22Rv1 (cell line): ENCODE data around the gene CYP4F8.
"Not testable (repeated sequence)": the region's sequence is repeated elsewhere in the genome, so short reads cannot be mapped to it uniquely, and the experiment has no call there.

Experiments used
- H3K27ac ChIP-seq: fragments of 450-650 bp; 2 replicates; pipeline ENCODE4 v1.5.1; 2017
- ZFX ChIP-seq: fragments of 450-650 bp; IDR thresholded peaks from 2 replicates; pipeline ENCODE4 v1.6.1; 2017; ENCODE audit warnings: antibody characterized with exemption, borderline replicate concordance
- TF ChIP-seq, protein P1 (sequence below): fragments of 450-650 bp; IDR thresholded peaks from 2 replicates; pipeline ENCODE4 v1.5.1; 2017; ENCODE audit warnings: mild to moderate bottlenecking

Gene CYP4F8

DNA sequence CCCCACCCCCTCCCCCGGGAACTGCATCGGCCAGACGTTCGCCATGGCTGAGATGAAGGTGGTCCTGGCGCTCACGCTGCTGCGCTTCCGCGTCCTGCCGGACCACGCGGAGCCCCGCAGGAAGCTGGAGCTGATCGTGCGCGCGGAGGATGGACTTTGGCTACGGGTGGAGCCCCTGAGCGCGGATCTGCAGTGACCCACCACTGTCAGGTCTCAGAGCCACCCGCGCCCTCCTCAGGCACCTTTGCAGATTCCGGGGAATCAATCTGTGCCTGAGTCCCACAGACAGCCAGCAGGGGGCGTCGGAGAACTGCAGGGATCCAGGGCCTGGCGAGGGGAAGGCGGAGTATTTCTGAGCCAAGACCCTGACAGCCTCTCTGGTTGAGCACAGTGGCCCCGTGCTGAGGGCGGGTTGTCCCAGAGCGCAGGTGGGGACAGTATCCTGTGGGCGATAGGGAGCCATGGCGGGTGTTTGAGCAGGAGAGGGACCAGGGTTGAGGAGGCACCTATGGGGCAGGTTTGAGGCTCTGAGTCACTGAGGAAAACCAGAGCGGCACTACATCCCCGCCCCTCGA is 30.4 kb upstream of the CYP4F8 start:
- TF ChIP-seq ZFX: no peak
- TF ChIP-seq, protein P1, sequence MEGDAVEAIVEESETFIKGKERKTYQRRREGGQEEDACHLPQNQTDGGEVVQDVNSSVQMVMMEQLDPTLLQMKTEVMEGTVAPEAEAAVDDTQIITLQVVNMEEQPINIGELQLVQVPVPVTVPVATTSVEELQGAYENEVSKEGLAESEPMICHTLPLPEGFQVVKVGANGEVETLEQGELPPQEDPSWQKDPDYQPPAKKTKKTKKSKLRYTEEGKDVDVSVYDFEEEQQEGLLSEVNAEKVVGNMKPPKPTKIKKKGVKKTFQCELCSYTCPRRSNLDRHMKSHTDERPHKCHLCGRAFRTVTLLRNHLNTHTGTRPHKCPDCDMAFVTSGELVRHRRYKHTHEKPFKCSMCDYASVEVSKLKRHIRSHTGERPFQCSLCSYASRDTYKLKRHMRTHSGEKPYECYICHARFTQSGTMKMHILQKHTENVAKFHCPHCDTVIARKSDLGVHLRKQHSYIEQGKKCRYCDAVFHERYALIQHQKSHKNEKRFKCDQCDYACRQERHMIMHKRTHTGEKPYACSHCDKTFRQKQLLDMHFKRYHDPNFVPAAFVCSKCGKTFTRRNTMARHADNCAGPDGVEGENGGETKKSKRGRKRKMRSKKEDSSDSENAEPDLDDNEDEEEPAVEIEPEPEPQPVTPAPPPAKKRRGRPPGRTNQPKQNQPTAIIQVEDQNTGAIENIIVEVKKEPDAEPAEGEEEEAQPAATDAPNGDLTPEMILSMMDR: peak; percentile 97
- no peak overlapping the region for H3K27ac ChIP-seq

DNA sequence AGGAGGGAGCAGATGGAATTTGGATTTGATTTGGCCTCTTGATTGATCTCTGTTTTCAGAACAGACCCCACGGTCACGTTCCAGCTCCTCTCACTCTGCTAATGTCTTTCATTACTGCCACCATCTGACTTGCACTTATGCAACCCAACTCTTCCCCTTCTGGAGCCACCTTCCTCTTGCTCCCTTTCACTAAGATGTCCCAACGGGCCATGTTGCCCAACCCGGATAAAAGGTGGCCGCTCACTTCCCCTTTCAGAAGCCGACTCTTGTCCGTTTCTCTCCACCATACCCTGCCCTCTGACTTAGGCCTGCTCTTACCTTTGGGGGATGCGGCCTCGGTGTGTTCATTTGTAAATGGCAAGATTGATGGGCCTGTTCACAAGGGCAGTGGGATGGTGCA is 27.4 kb upstream of the CYP4F8 start:
- no peak overlapping the region for H3K27ac ChIP-seq
- TF ChIP-seq, protein P1: no peak
- no peak for TF ChIP-seq ZFX

DNA sequence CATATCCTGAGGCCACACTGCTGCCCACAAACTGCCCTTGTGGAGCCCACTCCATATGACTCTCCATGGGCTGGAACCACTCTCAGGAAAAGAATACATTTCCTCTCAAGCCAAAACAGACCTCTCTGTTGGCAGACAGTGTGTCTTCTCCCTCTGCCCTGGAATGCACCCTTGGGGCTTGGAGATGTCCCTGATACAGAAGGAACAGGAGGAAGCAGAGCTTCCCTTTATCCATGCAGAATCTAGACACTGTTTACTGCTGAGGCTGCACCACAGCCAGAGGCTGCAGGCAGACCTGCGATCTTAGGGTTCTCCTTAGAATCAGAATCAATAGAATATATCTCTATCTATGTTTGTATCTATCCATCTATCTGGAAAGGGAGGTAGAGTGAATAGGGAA is 26.8 kb upstream of the CYP4F8 start:
- no peak for TF ChIP-seq ZFX
- TF ChIP-seq, protein P1: no peak

DNA sequence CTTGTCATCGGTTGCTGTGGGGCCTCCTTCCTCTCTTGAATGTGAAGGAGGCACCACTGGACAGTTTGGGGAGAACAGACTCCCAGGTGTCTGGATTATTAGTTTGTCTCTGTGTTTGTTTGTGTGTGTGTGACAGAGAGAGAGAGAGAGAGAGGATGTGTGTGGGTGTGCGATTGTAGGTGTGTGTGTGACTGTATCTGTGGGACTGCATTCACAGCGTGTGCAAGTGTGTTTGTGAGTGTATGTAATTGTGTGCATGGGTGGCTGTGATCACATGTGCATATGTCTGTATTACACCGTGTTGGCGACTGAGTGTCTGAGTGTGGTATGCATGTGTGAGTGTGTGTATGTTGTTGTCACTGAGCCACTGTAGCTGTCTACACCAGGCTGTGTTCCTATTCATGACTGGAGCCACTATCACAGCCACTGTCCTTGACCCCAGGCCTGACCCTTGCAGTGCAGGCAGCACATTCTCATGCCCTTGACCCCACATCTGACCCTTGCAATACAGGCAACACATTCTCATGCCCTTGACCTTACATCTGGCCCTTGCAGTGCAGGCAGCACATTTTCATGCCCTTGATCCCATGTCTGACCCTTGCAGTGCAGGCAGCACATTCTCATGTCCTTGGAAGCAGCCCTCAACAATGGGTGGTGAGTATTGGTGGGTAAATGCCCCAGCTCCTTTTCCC is 25.1 kb upstream of the CYP4F8 start:
- no peak for TF ChIP-seq ZFX
- TF ChIP-seq, protein P1: no peak
- no peak overlapping the region for H3K27ac ChIP-seq

More for the DNA sequence above, 26.8 kb upstream of the CYP4F8 start:
- no peak overlapping the region for H3K27ac ChIP-seq

DNA sequence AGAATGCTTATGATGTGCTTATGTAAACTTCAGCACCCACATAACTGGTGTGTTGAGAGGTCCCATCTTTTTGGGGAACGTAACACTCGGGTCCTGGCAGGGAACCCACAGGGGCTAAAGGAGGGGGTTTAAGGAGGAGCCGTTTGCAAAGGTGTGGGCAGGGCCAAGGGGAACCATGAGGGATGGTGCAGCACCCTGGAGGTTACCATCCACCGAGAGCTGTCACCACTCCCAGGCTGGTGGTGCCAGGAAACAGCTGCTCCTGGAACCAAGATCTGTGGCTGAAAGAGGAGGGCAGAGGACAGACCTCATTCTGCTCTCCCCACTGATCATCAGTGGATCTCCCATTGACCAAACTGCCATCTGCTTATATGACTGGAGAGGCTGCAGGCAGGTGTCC is 23.2 kb upstream of the CYP4F8 start:
- no peak overlapping the region for H3K27ac ChIP-seq

DNA sequence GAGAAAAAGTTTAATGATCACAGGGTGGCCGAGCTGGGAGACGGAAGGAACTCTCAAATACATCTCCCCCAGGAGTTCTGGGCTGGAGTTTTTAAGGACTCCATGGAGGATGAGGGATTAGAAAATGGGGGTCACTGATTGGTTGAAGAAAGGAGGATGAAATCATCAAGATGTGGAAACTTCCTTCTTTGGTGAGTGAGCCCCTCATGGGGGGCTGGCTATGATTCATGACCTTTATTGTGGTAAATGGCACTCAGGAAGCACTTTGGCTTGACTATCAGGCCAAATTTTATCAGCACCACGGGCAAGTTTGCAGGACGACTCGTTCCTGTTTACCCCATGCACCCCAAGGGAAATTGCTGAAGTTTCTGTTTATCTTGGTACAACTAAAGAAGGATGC is 22.5 kb upstream of the CYP4F8 start:
- H3K27ac ChIP-seq: not testable (repeated sequence)

More for the DNA sequence above, 23.2 kb upstream of the CYP4F8 start:
- TF ChIP-seq ZFX: no peak
- TF ChIP-seq, protein P1: no peak

DNA sequence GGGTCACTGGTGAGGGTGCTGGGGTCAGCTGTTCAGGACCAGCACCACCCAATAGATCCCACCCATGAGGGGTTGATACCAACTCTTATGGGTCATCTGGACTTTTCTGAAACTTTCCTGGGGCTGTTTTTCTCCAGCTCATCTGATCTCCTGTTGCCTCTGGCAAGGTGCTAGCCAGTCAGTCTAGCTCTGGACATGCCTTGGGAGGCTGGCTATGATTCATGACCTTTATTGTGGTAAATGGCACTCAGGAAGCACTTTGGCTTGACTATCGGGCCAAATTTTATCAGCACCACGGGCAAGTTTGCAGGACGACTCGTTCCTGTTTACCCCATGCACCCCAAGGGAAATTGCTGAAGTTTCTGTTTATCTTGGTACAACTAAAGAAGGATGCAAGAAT is 21.3 kb upstream of the CYP4F8 start:
- not testable (repeated sequence) for H3K27ac ChIP-seq

DNA sequence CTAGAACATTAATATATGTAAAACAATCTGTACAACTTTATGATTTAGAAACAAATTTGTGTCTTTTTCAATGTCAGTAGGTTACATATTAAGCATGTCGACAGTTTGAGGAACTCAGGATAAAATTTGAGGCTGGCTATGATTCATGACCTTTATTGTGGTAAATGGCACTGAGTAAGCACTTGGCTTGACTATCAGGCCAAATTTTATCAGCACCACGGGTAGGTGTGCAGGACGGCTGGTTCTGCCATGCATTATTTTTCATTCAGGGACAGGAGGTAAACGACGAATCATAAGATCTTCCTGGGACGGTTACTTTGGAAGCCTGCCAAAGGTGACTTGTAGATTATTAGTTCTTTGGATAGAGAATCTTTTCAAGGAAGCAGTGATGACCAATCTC is 19.9 kb upstream of the CYP4F8 start:
- TF ChIP-seq ZFX: no peak
- TF ChIP-seq, protein P1: no peak
- H3K27ac ChIP-seq: no peak overlapping the region

DNA sequence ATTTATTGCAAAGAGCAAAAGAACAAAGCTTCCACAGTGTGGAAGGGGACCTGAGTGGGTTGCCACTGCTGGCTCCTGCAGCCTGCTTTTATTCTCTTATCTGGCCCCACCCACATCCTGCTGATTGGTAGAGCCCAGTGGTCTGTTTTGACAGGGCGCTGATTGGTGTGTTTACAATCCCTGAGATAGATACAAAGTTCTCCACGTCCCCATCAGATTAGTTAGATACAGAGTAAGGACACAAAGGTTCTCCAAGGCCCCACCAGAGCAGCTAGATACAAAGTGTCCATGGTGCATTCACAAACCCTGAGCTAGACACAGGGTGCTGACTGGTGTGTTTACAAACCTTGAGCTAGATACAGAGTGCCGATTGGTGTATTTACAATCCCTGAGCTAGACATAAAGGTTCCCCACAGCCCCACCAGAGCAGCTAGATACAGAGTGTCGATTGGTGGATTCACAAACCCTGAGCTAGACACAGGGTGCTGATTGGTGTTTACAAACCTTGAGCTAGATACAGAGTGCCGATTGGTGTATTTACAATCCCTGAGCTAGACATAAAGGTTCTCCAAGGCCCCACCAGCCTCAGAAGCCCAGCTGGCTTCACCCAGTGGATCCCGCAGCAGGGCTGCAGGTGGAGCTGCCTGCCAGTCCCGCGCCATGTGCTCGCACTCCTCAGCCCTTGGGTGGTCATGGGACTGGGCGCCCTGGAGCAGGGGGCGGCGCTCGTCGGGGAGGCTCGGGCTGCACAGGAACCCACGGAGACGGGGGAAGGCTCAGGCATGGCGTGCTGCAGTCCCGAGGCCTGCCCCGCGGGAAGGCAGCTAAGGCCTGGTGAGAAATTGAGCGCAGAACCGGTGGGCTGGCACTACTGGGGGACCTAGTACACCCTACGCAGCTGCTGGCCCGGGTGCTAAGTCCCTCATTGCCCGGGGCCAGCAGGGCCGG is 6.8 kb upstream of the CYP4F8 start:
- not testable (repeated sequence) for H3K27ac ChIP-seq
